Measurements from ENCODE around the gene SPATA31E1. TPM values are rescaled to one million over a fixed set of nuclear protein-coding genes. Genes with fewer than 3 reads are reported as not detected.

Gene SPATA31E1
- total RNA-seq (2022) (not detected in 2 replicates), Bru-seq, nascent RNA (not detected), BruChase-seq, experiment 1, labeled RNA remaining after a 2-hour chase (not detected), BruChase-seq, experiment 2, labeled RNA remaining after a 6-hour chase (not detected)
- long read RNA-seq = 0 reads

GRCh38 chr9:87882627-87883026 is at the start of gene SPATA31E1:
TSS of gene SPATA31E1 (plus strand) at chr9:87882877. CDS start at chr9:87882892, 15 bp downstream.
- Histone ChIP-seq H3K4me1 (no peaks in the 10 kb centered on the region), H3K36me3 (ENCODE audit: control insufficient read depth, insufficient read depth, low read length) (no peaks in the 10 kb centered on the region), H3K4me3 (ENCODE audit: low read depth, low read length) (no peak within 1 kb of the TSS), H3K27me3 (replicated peaks; ENCODE audit: control insufficient read depth, insufficient read depth, low read length) (no peaks in the 10 kb centered on the region), H3K9me3 (no peaks in the 10 kb centered on the region)
- intact Hi-C loops (cut with micrococcal nuclease; ENCODE audit: unreplicated experiment) = no loop called here
- Mint-ChIP-seq H3K9me3 (ENCODE audit: unreplicated experiment) (no peaks in the 10 kb centered on the region), H3K27me3 (ENCODE audit: insufficient read depth, unreplicated experiment) (no peaks in the 10 kb centered on the region), H3K4me3 (ENCODE audit: unreplicated experiment) (no peak within 1 kb of the TSS), H3K27ac (ENCODE audit: unreplicated experiment) (no peak within 1 kb of the TSS), H3K4me1 (ENCODE audit: low read depth, unreplicated experiment) (no peaks in the 10 kb centered on the region), H3K36me3 (ENCODE audit: insufficient read depth, unreplicated experiment) (no peaks in the 10 kb centered on the region)
- ChIA-PET POLR2A (no interaction called here), CTCF (interaction anchor here (0.6 kb wide), 1 partner anchor 56 kb away, joined by 3 read pairs; no protein-coding TSS in a partner anchor)
- BruUV-seq (replicated peaks) = no TSS peak
- TF ChIP-seq, protein P1, sequence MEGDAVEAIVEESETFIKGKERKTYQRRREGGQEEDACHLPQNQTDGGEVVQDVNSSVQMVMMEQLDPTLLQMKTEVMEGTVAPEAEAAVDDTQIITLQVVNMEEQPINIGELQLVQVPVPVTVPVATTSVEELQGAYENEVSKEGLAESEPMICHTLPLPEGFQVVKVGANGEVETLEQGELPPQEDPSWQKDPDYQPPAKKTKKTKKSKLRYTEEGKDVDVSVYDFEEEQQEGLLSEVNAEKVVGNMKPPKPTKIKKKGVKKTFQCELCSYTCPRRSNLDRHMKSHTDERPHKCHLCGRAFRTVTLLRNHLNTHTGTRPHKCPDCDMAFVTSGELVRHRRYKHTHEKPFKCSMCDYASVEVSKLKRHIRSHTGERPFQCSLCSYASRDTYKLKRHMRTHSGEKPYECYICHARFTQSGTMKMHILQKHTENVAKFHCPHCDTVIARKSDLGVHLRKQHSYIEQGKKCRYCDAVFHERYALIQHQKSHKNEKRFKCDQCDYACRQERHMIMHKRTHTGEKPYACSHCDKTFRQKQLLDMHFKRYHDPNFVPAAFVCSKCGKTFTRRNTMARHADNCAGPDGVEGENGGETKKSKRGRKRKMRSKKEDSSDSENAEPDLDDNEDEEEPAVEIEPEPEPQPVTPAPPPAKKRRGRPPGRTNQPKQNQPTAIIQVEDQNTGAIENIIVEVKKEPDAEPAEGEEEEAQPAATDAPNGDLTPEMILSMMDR (IDR thresholded peaks at IDR 0.05; ENCODE audit: insufficient read depth in 1 of 2, low read depth in 1 of 2, low read length in 1 of 2, severe bottlenecking in 1 of 2, unreplicated experiment in 1 of 2) = no peak
- no peak for DNase-seq

DNA sequence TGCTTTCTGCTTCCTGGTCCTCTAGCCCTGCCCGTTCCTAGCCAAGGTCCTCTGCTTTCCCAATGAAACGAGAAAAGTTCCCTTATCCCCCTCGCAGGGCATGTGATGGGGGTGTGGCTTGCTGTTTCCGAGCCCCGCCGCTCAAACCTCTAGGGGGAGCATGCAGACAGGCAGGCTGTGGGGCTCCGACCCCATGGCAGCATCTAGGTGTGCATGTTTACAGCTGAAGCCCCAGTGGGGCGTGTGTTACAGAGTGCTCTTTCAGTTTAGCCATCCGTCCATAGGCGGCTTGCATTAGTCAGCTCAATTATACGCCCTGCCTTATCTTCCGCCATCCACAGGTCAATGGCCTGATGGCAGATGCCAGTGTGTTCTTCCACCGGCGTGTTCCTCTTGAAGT is 48.3 kb upstream of the SPATA31E1 start:
- H3K4me3 Mint-ChIP-seq (ENCODE audit: unreplicated experiment) = no peak overlapping the region

GRCh38 chr9:87836536-87836935 is 46.1 kb upstream of the SPATA31E1 start:
- ChIA-PET CTCF (no interaction called here), POLR2A (no interaction called here)
- Mint-ChIP-seq H3K36me3 (ENCODE audit: insufficient read depth, unreplicated experiment) (no peaks in the 10 kb centered on the region), H3K4me1 (ENCODE audit: low read depth, unreplicated experiment) (no peaks in the 10 kb centered on the region), H3K27ac (ENCODE audit: unreplicated experiment) (no peak overlapping the region), H3K27me3 (ENCODE audit: insufficient read depth, unreplicated experiment) (no peaks in the 10 kb centered on the region), H3K9me3 (ENCODE audit: unreplicated experiment) (no peaks in the 10 kb centered on the region), H3K4me3 (ENCODE audit: unreplicated experiment) (no peak overlapping the region)
- intact Hi-C loops (cut with micrococcal nuclease; ENCODE audit: unreplicated experiment) = no loop called here
- TF ChIP-seq, protein P1 (IDR thresholded peaks at IDR 0.05; ENCODE audit: insufficient read depth in 1 of 2, low read depth in 1 of 2, low read length in 1 of 2, severe bottlenecking in 1 of 2, unreplicated experiment in 1 of 2) = no peak
- no peak overlapping the region for H3K4me3 ChIP-seq (ENCODE audit: low read depth, low read length)
- BruUV-seq (replicated peaks) = no TSS peak
- no peak for DNase-seq
- H3K27me3 ChIP-seq (replicated peaks; ENCODE audit: control insufficient read depth, insufficient read depth, low read length) = no peaks in the 10 kb centered on the region
- no peaks in the 10 kb centered on the region for H3K36me3 ChIP-seq (ENCODE audit: control insufficient read depth, insufficient read depth, low read length)
- no peaks in the 10 kb centered on the region for H3K9me3 ChIP-seq
- no peaks in the 10 kb centered on the region for H3K4me1 ChIP-seq

More for the DNA sequence above, 48.3 kb upstream of the SPATA31E1 start:
- no peaks in the 10 kb centered on the region for H3K9me3 ChIP-seq
- ChIA-PET POLR2A (no interaction called here), CTCF (no interaction called here)
- peak in 1 of 2 experiments; percentile 15 for DNase-seq
- no peaks in the 10 kb centered on the region for H3K27me3 ChIP-seq (replicated peaks; ENCODE audit: control insufficient read depth, insufficient read depth, low read length)
- H3K27me3 Mint-ChIP-seq (ENCODE audit: insufficient read depth, unreplicated experiment) = no peaks in the 10 kb centered on the region
- intact Hi-C loops (cut with micrococcal nuclease; ENCODE audit: unreplicated experiment) = no loop called here
- no peaks in the 10 kb centered on the region for H3K36me3 Mint-ChIP-seq (ENCODE audit: insufficient read depth, unreplicated experiment)
- no peaks in the 10 kb centered on the region for H3K36me3 ChIP-seq (ENCODE audit: control insufficient read depth, insufficient read depth, low read length)
- TF ChIP-seq, protein P1 (IDR thresholded peaks at IDR 0.05; ENCODE audit: insufficient read depth in 1 of 2, low read depth in 1 of 2, low read length in 1 of 2, severe bottlenecking in 1 of 2, unreplicated experiment in 1 of 2) = no peak
- no peaks in the 10 kb centered on the region for H3K9me3 Mint-ChIP-seq (ENCODE audit: unreplicated experiment)
- BruUV-seq (replicated peaks) = no TSS peak
- H3K4me3 ChIP-seq (ENCODE audit: low read depth, low read length) = no peak overlapping the region
- no peaks in the 10 kb centered on the region for H3K4me1 Mint-ChIP-seq (ENCODE audit: low read depth, unreplicated experiment)
- H3K4me1 ChIP-seq = no peaks in the 10 kb centered on the region
- H3K27ac Mint-ChIP-seq (ENCODE audit: unreplicated experiment) = no peak overlapping the region

Data from Caco-2 (cell line).